GM19397 (cell line): ENCODE measurements around the gene ULK3.

Experiments used
- ATAC-seq: cut with Tn5 transposase; IDR thresholded peaks from one replicate; pipeline ENCODE4 v1.9.1; 2021; ENCODE audit warnings: mild to moderate bottlenecking, moderate library complexity; ENCODE audit not compliant: unreplicated experiment

ULK3 gene

DNA sequence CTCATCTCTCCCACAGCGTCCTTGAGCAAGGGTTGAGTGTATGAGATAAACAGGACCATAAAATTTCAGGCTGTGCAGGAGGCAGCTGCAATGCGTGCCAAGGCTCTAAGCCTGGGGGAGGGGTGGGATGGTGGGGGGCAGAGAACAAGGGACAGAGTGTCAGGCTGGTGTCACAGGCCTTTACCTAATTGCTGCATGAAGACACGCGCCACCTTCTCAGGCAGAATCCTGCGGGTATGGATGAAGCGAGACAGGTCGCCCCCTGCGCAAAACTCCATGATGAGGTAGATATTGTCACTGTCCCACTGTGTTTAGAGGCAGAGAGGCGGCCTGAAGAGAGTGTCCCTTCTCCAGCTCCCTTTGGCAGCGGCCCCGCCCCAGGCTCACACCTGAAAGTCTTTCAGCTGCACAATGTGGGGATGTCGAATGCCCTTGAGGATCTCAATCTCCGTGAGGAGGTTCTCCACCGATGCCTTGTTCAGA, 1.0 kb downstream of the ULK3 start:
- no peak for ATAC-seq

DNA sequence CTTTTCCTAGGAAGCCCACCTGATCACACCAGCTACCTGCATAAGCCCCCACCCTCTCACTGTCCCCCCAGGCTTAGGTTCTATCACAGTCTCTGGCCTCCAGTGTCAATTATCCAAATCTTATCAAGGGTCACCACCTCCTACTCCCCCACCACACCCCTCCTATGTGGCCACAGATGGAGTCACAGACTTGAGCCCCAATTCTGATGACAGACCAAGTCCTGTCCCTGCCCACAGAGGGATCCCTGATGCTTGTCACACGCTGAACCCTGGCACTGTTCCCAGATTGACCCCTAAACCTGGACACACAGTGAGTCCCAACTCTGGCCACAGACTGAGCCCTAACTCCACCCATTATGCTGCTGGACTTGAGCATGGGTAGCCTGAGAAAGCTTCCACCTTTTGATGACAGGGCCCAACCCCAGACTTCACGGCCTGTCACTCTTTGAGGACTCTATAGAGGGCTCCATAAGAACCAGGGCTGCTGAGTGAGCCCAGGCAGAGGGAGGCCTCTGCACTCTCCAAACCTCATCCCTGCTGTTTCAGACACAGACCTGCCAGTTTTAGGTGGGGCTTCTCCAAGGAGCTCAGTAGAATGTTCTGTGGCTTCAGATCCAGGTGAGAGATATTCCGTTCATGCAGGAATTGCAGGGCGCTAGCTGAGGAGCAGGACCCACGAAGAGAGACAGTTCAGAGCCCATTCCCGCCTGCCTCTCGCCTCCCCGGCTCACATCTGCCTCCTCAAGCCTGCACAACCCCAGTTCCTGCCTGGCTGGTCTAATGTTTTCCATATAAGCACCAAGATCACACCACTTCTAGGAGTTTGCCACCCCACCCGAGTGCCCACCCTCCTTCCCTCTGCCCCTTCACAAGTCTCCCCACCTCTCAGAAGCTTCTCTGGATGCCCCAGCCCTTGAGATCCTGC, 1.8 kb downstream of the ULK3 start:
- no peak for ATAC-seq

DNA sequence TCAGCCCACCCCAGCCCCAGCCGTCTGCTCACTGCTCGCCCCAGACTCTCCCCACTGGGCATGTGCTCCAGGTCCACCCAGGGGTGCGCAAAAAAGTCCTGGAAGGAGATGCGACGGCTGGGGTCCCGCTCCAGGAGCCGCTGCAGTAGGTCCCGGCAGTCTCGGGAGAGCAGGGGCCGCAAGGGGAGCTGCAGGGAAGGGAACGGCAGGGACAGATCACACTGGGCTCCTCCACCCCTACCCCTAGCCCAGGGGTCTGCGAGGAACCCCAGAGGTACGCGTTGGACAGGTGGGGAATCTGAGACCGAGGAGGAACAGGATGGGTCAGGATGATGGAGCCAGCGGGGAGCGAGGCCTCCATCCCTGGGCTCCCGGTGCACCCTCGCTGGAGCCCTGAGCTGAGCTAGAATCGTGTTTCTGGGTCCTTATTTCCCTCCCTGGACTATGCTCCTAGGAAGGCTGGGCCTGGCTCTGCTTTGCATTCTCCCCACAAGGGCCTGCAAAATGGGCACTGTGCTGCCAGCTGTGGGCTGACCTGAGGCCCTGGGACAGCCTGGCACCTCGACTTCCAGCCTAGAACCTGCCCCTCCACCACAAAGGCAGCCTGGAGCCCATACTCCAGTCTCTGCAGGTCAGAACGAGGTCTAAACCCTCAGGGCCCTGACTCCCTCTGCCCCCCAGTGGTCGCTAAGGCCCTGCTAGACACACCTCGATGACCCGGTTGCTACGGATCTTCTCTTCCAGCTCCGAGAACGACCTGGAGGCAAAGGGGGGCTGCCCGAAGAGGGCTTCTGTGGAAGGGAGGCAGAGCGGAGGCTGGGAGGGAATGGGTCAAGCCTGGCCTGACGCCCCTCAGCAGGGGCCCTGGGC, 3.2 kb downstream of the ULK3 start:
- ATAC-seq: no peak

DNA sequence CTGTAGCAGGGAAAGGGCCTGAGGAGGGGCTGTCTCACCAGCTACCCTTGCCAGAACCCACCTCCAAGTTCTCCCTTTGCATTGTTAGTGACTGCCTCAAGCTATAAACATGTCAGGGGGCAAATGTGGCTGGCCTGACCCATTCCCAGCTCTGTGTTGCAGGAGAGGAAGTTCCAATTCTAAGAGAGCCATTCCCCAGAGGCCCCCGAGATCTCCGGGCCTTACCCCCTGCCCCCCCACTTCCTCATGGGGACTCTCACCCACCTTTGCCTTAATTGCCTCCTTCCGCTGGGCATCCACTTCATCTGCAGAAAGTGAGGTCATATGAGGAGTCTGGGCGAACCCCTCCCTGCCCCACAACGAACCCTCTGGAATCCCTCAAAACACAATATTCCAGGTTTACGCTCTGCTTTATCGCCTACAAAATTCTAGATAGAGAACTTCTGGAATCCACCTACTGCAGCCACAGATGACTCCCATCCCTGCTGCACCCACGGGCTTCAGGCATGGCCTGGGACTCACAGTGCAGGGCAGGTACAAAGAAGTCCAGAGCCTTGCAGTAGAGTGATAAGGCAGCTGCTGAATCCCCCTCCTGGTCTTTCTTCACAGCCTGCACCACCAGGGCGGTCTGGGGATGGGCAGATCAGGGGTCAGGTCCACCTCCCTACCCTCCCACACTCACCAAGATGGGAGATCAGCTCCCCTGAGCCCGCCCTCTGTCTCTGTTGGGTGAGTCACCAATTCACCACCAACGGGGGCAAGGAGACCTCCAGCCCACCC, 4.0 kb downstream of the ULK3 start:
- ATAC-seq: no peak

DNA sequence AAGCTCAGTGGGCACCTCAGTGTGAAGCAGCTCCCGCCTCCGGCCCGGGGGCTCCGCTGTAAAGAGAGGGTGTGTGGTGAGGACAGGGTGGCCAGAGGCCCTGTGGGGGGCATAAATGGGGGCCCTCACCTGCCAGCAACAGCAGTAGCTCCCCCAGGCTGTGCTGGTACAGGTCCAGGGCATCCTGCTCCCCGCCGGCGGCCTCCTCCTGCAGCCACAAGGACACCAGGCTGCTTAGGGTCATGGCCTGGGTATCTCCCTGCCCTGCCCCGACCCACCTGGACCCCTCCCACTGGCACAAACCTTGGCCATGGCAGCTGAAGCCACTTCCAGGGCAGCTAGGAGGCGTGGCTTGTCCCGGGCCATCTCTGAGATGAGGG, 4.8 kb downstream of the ULK3 start:
- no peak for ATAC-seq

DNA sequence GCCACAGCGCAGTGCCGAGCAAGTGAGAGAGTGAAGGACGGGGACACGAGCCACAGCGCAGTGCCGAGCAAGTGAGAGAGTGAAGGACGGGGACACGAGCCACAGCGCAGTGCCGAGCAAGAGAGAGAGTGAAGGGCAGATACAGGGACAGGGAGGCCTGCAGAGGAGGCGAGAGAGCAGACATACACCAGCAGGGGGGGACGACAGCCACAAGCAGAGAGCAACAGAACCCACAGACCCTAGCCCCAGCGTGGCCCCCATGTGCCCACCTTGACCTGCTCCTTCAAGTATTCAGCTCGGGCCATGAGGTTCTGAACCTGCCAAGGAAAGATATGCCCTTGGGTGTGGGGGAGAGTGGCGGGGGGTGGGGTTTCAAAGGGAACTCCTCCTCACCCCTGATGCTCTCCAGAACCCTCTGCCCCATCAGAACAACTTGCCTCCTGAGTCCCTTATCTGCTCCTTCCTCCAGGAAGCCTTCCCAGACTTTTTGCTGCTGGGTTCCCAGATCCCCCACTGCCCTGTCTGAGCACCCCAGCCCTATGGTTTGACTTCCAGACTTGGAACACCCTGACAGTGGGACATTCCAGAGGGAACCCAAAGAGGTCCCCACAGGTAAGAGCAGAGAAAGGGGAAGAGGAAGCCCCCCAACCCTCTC, 5.3 kb downstream of the ULK3 start:
- ATAC-seq: no peak

DNA sequence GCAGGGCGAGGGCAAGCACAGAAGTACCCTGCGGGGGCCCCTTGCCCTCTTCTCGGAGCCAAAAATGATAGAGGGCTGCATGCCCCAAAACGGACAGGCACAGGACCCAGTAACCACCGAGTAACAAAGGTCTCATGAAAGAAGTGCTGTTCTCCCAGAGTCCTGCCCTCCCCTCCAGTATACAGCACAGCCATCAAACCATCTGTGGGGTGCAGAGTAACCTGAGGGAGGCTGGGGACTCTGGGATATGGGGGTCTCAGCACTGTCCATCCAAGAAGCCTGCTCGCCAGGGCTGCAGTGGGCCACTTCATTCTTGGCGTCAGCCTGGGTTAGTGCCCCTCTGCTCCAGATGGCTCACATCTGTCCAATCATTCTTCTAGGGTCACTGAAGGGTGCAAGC, 6.1 kb downstream of the ULK3 start:
- no peak for ATAC-seq

DNA sequence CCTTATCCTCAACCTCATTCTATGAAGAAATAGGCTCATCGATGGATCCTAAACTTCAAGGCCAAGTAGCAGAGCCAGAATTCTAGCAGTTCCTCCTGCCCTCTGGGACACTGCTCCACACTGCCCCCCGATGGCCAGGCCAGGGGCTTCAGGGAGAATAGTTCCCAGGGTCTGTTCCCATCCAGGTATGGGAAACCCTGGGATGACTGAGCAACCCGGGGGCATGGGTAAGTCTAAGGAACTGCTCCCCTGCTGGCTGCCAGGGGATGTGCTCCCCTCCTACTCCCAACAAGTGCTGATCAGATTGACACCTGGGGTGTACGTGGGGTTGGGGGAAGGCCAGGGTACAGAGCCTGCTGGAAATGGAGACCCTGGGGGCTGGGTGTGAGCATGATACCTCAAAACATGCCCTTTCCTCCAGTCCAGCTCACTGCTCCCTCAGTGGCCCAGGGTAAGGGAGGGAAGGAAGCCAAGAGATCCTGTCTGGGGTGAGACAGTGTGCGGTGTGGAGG, 7.6 kb downstream of the ULK3 start:
- no peak for ATAC-seq

DNA sequence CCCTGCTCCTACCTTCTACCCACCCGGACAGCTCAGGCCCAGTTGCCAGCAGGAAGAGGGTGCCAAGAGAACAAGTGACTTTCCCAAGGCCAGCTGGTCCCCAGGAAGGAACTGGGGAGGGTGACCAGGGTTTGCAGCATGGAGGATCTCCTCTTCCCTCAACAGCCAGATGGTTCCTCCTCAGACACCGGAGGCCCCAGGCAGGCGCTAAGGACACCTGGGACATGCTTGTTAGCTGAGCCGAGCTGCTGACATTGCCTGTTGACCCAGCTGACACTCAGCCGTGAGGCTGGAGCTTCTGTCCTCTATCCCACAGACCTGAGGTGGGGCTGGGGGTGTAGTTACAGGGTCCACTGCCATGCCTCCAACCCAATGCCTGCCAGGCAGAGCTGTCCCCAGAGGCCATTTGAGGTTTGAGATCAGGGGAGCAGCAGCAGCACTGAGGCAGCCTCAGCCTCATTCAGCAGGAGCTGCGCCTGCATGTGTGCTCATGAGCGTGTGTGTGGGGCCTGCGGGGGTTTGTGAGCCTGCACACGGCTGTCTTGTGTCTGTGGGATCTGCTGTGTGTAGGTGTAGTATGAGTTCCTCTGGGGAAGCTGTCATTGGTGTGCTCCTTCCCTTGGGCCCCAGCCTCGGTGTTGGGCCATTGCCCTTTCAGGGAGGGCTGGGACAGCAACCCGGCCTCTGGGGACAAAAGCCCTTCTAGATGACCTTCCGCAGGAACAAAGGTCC, 9.4 kb downstream of the ULK3 start:
- no peak for ATAC-seq

DNA sequence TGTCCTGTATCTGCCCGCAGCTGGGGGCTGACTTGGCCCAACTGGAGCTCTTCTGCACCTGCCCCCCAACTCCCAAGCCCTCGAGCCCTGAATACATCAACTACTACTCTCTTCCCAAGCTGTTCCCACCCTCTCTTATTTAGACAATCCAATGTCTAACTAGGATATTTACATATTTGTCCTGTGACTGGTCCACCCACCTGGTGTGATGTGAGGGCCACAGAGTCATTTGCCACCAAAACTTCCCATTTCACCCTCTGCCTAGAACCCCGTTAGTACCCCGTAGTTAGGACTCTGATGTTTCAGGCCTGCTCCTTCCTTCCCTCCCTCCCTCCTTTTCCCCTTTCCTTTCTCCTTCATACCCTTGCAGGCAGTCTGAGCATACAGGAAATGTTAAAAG, 10.1 kb downstream of the ULK3 start:
- ATAC-seq: no peak

DNA sequence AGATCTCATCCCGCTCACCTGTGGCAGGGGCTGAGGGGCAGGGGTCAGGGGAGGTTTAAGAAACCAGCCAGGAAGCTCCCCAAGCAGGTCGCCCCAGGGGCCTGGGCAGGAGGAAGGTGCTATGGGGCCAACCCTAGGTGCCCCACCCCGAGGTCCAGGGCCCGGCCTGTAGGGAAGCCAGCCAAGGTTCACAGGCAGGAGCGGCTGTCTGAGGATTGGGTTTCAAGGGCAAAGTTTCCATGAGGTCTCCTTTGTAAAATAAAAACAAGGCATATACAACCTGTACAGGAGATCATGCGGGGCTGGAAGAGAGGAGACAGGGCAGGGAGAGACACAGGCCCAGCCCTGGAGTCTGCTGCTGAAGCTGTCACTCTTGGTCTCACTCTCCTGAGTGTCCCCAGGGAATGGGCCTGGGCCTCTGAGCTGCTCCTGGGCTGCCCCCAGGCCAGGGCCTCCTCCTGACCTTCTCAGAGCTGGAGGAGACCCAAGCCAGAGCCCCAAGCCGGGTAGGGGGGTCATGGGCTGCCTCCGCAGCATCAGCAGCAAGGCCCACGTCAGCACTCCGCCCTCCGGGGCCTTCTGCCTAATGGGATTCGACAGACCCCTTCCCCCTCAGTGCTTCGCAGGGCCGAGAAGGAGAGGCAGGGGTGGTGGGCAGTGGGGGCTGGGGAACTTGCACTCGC, 11.0 kb downstream of the ULK3 start:
- no peak for ATAC-seq

DNA sequence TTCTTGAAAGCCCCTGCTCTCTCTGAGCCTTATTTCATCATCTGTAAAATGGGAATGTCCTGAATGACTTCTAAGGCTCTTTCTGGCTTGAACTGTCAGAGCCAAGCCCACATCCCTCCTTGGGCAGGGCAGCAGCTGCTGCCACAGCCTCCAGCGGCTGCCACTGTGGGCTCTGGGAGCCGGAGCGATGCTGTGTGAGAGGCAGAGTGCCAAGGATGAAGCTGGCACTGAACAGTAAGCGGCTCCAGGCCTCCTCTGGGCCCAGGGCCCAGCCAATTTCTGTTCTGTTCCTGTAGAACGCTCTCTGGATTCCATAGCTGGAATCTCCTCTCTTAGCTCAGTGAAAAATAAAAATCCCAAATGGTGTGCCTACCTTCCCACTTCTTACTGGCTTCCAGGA, 12.1 kb downstream of the ULK3 start:
- ATAC-seq: no peak

DNA sequence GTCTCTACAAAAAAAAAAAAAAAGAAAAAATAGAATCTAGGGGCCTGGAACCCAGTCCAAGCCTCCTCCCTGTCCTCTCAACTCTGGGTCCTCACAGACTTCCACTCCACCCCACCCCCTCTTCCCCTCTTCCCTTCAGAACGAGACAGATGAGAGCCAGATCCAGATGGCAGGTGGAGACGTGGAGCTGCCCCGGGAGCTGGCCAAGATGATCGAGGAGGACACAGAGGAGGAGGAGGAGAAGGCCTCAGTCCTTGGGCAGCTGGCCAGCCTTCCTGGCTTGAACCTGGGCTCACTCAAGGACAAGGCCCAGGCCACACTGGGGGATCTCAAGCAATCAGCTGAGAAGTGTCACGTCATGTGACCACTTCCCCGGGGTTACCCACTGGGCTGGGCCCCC, 13.0 kb downstream of the ULK3 start:
- ATAC-seq: no peak

DNA sequence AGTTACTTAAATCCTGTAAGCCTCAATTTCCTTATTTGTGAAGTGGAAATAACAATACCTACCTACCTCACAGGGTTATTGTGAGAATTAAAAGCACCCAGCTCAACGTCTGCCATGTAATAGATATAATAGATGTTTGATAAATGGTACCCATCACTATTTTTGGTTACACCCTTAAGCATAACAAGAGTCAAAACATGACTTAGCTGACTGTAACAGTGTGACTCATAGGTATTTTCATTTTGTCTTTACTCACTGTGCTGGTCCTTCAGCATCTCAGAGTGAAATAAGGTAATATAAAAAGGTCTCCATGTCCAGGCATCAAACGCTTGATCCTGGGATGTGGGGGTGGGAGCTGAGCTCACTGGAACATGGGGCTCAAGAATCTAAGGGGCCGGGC, 13.5 kb downstream of the ULK3 start:
- no peak for ATAC-seq

DNA sequence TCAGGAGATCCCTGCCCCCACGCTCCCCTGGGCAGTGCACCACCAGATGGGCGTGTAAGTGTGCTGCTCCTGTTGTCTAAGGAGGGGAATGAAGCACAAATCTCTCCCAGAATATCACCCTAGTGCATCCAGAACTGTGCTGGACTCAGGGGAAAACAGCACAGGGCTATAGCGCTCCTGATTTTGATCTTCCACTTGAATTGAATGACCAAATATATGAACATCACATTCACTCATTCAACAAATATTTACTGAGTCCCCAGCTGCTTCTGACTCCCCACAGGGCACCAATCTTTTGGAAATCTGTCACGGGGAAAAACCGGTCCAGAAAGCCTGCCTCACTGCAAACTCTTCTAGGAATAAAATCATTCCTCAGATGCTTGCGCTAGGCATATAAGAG, 14.1 kb downstream of the ULK3 start:
- ATAC-seq: no peak

DNA sequence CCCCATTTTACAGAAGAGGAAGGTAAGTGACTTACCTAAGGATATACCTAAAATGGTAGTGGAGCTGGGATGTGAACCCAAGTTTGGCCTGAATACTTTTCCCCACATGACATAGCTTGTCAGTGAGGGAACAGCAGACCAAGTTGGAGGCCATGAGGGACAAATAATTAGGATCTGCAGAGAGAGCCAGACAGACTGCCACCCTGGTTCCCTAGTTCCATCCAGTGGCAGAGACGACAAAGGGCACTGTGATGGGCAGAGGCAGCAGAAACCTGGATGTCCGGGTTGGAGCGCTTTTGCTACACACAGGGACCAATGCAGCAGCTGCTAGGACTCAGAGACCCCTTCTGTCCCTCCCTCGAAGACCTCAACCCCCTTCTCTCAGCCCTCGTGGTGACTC, 15.3 kb downstream of the ULK3 start:
- no peak for ATAC-seq

DNA sequence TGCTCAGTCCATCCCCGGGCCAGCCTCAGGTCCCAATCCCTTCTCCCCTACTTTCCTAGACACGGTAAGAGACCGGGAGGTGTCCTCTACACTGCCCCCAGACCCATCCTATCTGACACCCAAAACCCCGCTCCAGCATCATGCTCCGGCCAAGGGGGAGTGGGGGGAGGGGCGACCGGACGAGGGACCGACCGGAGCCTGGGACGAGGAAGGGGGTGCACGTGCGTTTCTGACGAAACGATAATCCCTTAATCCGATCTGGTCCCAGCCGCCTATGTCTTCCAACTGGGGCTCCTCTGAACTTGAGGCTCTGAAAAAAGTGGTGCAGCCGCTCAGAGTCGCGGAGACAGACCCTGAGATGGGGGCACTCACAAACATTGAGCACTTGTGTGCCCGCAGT, 16.0 kb downstream of the ULK3 start:
- no peak for ATAC-seq

DNA sequence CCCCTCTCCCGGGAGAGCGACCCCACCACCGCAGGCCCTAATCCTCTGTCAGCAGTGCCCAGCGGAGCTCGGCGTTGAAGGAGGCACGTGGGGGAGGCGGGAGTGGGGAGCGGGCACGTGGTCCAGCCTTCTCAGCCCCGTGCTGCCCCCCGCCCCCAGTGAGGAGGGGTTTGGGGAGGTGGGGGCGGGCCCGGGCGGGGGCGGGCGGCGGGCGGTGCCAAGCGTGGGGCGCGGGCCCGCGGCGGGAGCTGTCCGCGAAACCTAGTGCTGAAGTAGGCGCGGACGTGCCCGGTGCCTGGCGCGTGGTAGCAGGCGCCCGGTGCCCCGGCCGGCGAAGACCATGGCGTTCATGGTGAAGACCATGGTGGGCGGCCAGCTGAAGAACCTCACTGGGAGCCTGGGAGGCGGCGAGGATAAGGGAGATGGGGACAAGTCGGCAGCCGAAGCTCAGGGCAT, 16.6 kb downstream of the ULK3 start, which contains the start of gene CPLX3:
Gene CPLX3, plus strand, starts transcription at position 264 of the 456 bp plus-strand sequence. Its CDS starts 77 bp downstream, at position 341.
- no peak for ATAC-seq

DNA sequence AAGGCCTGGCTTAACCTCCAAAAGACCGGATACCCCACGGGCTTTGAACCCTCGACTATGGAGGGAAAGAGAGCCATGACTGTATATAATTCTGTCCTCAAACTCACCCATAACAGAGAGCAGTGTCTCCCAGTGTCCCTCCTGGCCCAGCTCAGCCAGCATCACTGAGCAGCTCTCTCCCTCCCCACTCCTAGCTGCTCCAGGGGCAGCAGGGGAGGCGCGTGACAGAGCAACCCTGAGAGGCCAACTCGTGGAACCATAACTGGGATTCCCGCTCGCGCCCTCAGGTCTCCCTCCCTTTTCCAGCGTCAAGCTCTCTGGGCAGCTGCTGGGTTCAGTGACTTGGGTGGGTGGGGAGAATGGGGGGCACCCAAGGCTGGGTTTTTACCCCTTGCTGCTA, 17.1 kb downstream of the ULK3 start:
- ATAC-seq: no peak
